GM21576 (cell line): Measurements from ENCODE around the gene CHST5.
"Not testable (repeated sequence)": the region's sequence is repeated elsewhere in the genome, so short reads cannot be mapped to it uniquely, and the experiment has no call there.

Source experiments
- ATAC-seq: cut with Tn5 transposase; IDR thresholded peaks from one replicate; pipeline ENCODE4 v1.9.1; 2021; ENCODE audit warnings: mild to moderate bottlenecking, moderate library complexity; ENCODE audit not compliant: unreplicated experiment

CHST5 gene

GRCh38 chr16:75552951-75553350, 17.0 kb upstream of the CHST5 start:
- ATAC-seq: no peak

GRCh38 chr16:75550211-75550662, 14.3 kb upstream of the CHST5 start:
- peak; percentile 77 for ATAC-seq

- not testable (repeated sequence) for ATAC-seq
Observed at GRCh38 chr16:75548456-75548855, 12.5 kb upstream of the CHST5 start.

GRCh38 chr16:75546293-75546692, 10.4 kb upstream of the CHST5 start:
- ATAC-seq: no peak

- not testable (repeated sequence) for ATAC-seq
Observed at GRCh38 chr16:75545879-75546278, 10.0 kb upstream of the CHST5 start.

GRCh38 chr16:75542462-75542861, 6.6 kb upstream of the CHST5 start:
- not testable (repeated sequence) for ATAC-seq

GRCh38 chr16:75541236-75541635, 5.3 kb upstream of the CHST5 start:
- ATAC-seq: no peak

- ATAC-seq: not testable (repeated sequence)
Observed at GRCh38 chr16:75538882-75539565, 3.1 kb upstream of the CHST5 start.

- no peak for ATAC-seq
Observed at GRCh38 chr16:75537776-75538175, 1.9 kb upstream of the CHST5 start.

- no peak for ATAC-seq
Observed at GRCh38 chr16:75535211-75535843, 581 bp downstream of the CHST5 start.

GRCh38 chr16:75534560-75535205, 1.2 kb downstream of the CHST5 start:
- no peak for ATAC-seq

GRCh38 chr16:75532791-75533190, 3.1 kb downstream of the CHST5 start:
- ATAC-seq: no peak

GRCh38 chr16:75532142-75532765, 3.7 kb downstream of the CHST5 start:
- ATAC-seq: no peak

GRCh38 chr16:75529959-75530358, 5.9 kb downstream of the CHST5 start:
- ATAC-seq: no peak

GRCh38 chr16:75529056-75529905, 6.6 kb downstream of the CHST5 start:
- ATAC-seq: no peak

GRCh38 chr16:75527825-75528299, 8.0 kb downstream of the CHST5 start:
- ATAC-seq: no peak

GRCh38 chr16:75526032-75526790, 9.7 kb downstream of the CHST5 start:
- no peak for ATAC-seq

GRCh38 chr16:75519175-75519574, 16.7 kb downstream of the CHST5 start:
- no peak for ATAC-seq

GRCh38 chr16:75516189-75516966, 19.5 kb downstream of the CHST5 start:
- ATAC-seq: peak; percentile 1
